HepG2 (cell line): Measurements from ENCODE around the gene PNRC1. TPM values are rescaled to one million over a fixed set of nuclear protein-coding genes. Genes with fewer than 3 reads are reported as not detected.

Experiments used
- HINFP ChIP-seq: sonication (generic); formaldehyde crosslinking; IDR thresholded peaks from 2 replicates; pipeline ENCODE4 v1.4.0; 2020; ENCODE audit warnings: low read depth, mild to moderate bottlenecking, missing genetic modification reagents
- KDM1A ChIP-seq: IDR thresholded peaks from 2 replicates; pipeline ENCODE4 v1.6.1; 2016; ENCODE audit warnings: missing compliant biosample characterization
- PHF21A ChIP-seq: sonication (generic); formaldehyde crosslinking; IDR thresholded peaks from 2 replicates; pipeline ENCODE4 v1.5.0; 2020; ENCODE audit warnings: mild to moderate bottlenecking, missing genetic modification reagents
- SMAD9 ChIP-seq: sonication (generic); formaldehyde crosslinking; IDR thresholded peaks from 2 replicates; pipeline ENCODE4 v1.5.1; 2020; ENCODE audit warnings: mild to moderate bottlenecking, missing genetic modification reagents
- SYNCRIP ChIP-seq: fragments of 200-400 bp; formaldehyde crosslinking; IDR thresholded peaks from 2 replicates; pipeline ENCODE4 v1.6.1; 2018; ENCODE audit warnings: mild to moderate bottlenecking, low read depth, low read length; ENCODE audit not compliant: insufficient read depth
- UBTF ChIP-seq: sonication (generic); formaldehyde crosslinking; IDR thresholded peaks from 2 replicates; pipeline ENCODE4 v1.4.0; 2020; ENCODE audit warnings: mild to moderate bottlenecking, missing genetic modification reagents
- ZBTB7A ChIP-seq: sonication (generic); formaldehyde crosslinking; IDR thresholded peaks from 2 replicates; pipeline ENCODE4 v1.8.0; 2022; ENCODE audit warnings: mild to moderate bottlenecking, missing genetic modification reagents
- ZNF296 ChIP-seq: sonication (generic); formaldehyde crosslinking; conservative IDR thresholded peaks from 2 replicates; pipeline ENCODE4 v1.5.0; 2020; ENCODE audit warnings: mild to moderate bottlenecking, missing genetic modification reagents
- ZNF724P ChIP-seq: sonication (generic); formaldehyde crosslinking; IDR thresholded peaks from 2 replicates; pipeline ENCODE4 v1.8.0; 2022; ENCODE audit warnings: missing genetic modification reagents, borderline replicate concordance
- polyA plus RNA-seq, 8 experiments: library from polyadenylated mRNA; depleted of rRNA in 3 of 8; stranded (reverse) in 7 of 8; unstranded in 1 of 8; fragments of >200 nt; fragmentation: Illumina TruSeq in 4 of 8; extraction: Trizol in 4 of 8; gene quantifications; 2 replicates each; pipeline versions ENCODE4 v1.2.1 to v1.2.3, GENCODE V29; 2011 to 2016; ENCODE audit warnings: low read depth in 4 of 8, missing spikeins in 1 of 8, mixed read lengths in 1 of 8; ENCODE audit not compliant: insufficient read depth in 1 of 8
- total RNA-seq, 5 experiments: library from RNA; depleted of rRNA; stranded (reverse); fragments of >200 nt; fragmentation: Illumina TruSeq; extraction: Trizol; gene quantifications; 2 replicates each; pipeline ENCODE4 v1.2.3, GENCODE V29; 2016; ENCODE audit warnings: low read depth in 1 of 5
- TF ChIP-seq, protein P1 (sequence below): sonication (generic); formaldehyde crosslinking; IDR thresholded peaks from 2 replicates; pipeline ENCODE4 v1.4.0; 2020; ENCODE audit warnings: missing genetic modification reagents

PNRC1 gene
- total and polyA plus RNA-seq, 2 of the 13 experiments (the other 11 are each of a cell fraction or from before 2014, with no cell fraction given): 17.6 to 36.0 TPM

DNA sequence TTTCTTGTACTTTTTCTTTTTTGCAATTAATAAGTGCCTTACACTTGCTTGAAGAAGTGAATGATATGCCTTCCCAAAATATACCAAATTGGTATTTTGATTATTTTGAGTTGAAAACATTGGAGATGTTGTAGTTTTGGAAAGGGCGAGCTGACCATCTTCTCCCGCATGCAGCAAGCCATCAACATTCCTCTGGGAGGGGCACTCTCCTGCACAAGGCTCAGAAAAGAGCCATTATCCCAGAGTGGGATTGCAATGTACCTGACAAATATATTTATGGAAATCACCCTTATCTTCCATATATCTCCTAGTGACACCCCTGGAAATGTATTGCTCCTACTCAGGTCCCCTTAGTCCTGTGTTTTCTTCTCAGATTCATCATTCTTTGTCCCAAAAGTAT lies 22.8 kb upstream of the PNRC1 start (continued):
- TF ChIP-seq UBTF (no peak), HINFP (CRISPR knock-in tag) (no peak), ZBTB7A (no peak), PHF21A (no peak), SMAD9 (CRISPR knock-in tag) (no peak), ZNF724P (CRISPR knock-in tag) (no peak), KDM1A (CRISPR knock-in tag) (no peak), ZNF296 (no peak), SYNCRIP (no peak)
- TF ChIP-seq, protein P1, sequence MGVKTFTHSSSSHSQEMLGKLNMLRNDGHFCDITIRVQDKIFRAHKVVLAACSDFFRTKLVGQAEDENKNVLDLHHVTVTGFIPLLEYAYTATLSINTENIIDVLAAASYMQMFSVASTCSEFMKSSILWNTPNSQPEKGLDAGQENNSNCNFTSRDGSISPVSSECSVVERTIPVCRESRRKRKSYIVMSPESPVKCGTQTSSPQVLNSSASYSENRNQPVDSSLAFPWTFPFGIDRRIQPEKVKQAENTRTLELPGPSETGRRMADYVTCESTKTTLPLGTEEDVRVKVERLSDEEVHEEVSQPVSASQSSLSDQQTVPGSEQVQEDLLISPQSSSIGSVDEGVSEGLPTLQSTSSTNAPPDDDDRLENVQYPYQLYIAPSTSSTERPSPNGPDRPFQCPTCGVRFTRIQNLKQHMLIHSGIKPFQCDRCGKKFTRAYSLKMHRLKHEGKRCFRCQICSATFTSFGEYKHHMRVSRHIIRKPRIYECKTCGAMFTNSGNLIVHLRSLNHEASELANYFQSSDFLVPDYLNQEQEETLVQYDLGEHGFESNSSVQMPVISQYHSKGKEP (CRISPR knock-in tag): no peak
